Duodenal mucosa (tissue), 2 donors: ENCODE measurements around the gene MDM2.

Experiments used
- H3K27ac ChIP-seq: one replicate; pipeline ENCODE4 v1.7.0; 2013; ENCODE audit warnings: low read depth, low read length
- H3K27me3 ChIP-seq, 2 donors: one replicate each; pipeline ENCODE4 v1.7.0; 2013; ENCODE audit warnings: low read length in 2 of 2, control low read depth in 1 of 2; ENCODE audit not compliant: insufficient read depth in 2 of 2, control insufficient read depth in 1 of 2
- H3K36me3 ChIP-seq, 2 donors: one replicate each; pipeline ENCODE4 v1.7.0; 2013; ENCODE audit warnings: low read length in 2 of 2, control low read depth in 1 of 2; ENCODE audit not compliant: insufficient read depth in 2 of 2, control insufficient read depth in 1 of 2
- H3K4me1 ChIP-seq, 2 donors: one replicate each; pipeline ENCODE4 v1.7.0; 2013; ENCODE audit warnings: low read length in 2 of 2, control low read depth in 1 of 2; ENCODE audit not compliant: insufficient read depth in 2 of 2, control insufficient read depth in 1 of 2
- H3K4me3 ChIP-seq, 2 donors: one replicate each; pipeline ENCODE4 v1.7.0; 2013; ENCODE audit warnings: low read length in 2 of 2, low read depth in 1 of 2
- H3K9ac ChIP-seq, 2 donors: one replicate each; pipeline ENCODE4 v1.7.0; 2013; ENCODE audit warnings: low read length in 2 of 2, low read depth in 1 of 2
- H3K9me3 ChIP-seq, 2 donors: one replicate each; pipeline ENCODE4 v1.7.0; 2013; ENCODE audit warnings: low read length in 2 of 2, control low read depth in 1 of 2; ENCODE audit not compliant: control insufficient read depth in 1 of 2

Gene MDM2

DNA sequence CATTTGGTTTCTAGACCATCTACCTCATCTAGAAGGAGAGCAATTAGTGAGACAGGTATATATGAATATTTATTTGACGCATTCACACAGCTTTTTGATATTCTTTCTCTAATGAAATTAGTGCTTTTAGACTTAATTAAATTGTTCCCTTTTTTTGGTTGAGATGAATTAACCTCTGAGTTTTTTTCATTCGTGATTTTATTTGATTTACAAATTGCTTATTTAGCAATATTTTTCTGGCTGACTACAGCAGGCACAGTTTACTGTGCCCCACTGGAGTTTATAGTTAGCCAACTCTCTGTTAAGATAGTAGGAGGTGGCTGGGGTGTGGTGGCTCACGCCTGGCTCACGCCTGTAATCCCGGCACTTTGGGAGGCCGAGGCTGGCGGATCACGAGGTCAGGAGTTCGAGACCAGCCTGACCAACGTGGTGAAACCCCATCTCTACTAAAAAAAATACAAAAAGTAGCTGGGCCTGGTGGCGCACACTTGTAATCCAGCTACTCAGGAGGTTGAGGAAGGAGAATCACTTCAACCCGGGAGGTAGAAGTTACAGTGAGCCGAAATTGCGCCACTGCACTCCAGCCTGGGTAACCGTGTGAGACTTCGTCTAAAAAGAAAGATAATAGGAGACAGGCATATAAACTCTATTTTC is 16.7 kb downstream of the MDM2 start:
- Histone ChIP-seq H3K36me3 (peaks cover 38 to 70% of the 10 kb centered on the region in 2 donors), H3K4me1 (peaks cover 0 to 5% of the 10 kb centered on the region in 2 donors), H3K9me3 (no peaks in the 10 kb centered on the region), H3K9ac (no peak overlapping the region), H3K4me3 (no peak overlapping the region), H3K27ac (no peak overlapping the region), H3K27me3 (no peaks in the 10 kb centered on the region)

DNA sequence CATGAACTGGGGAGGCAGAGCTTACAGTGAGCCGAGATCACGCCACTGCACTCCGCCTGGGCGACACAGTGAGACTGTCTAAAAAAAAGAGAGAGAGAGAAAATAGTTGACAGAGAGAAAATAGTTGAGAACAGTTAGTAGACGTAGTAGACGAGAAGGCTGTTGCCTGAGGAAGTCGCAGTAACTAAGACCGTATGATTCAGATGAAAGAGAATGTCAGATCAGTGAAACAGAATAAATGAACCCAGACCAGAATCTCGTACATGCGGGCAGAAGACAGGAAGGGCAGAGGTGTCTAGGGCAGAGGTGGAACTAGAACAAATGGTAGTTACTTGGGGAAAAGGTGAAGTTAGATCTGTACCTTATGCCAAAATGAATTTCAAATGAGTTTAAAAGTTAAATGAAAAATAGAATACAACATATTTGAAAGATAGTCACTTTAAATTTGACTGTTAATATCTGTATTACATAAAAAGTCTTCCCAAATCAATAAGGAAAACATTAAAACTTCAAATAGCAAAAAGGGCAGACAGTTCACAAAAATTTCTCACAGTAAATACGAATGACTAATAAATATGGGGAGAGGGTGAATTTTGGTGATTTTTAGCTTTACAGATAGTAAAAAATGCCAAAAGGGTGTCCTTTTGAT is 17.7 kb downstream of the MDM2 start:
- peaks cover 0 to 5% of the 10 kb centered on the region in 2 donors for H3K4me1 ChIP-seq
- H3K4me3 ChIP-seq = no peak overlapping the region
- H3K27ac ChIP-seq = no peak overlapping the region
- no peaks in the 10 kb centered on the region for H3K27me3 ChIP-seq
- H3K9me3 ChIP-seq = no peaks in the 10 kb centered on the region
- peaks cover 30 to 68% of the 10 kb centered on the region in 2 donors for H3K36me3 ChIP-seq
- H3K9ac ChIP-seq = no peak overlapping the region

DNA sequence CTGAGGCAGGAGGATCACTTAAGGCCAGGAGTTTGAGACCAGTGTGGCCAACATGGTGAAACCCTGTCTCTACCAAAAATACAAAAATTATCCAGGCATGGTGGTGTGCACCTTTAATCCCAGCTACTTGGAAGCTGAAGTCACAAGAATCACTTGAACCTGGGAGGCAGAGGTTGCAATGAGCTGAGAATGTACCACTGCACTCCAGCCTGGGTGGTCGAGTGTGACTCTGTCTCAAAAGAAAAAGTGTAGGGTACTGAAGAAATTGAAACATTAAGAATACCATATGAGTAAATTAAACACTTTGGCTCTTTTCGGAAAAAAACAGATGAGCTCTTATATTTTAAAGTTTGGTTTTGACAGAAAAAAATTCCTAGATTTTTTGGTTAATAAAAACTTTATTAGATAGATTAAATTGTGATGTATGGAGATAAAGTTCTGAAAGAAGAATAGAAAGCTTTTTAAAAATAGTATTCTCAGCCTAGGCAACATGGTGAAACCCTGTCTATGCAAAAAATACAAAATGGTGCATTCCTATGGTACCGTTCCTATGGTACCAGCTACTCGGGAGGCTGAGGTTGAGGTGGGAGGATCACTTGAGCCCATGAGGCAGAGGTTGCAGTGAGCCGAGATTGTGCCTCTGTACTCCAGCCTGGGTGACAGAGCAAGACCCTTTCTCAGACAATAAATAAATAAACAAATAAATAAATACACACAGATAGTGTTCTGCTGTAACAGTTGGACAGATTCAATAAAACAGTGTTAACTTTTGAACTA is 20.1 kb downstream of the MDM2 start:
- Histone ChIP-seq H3K36me3 (peaks cover 35 to 73% of the 10 kb centered on the region in 2 donors), H3K27ac (no peak overlapping the region), H3K9me3 (no peaks in the 10 kb centered on the region)

DNA sequence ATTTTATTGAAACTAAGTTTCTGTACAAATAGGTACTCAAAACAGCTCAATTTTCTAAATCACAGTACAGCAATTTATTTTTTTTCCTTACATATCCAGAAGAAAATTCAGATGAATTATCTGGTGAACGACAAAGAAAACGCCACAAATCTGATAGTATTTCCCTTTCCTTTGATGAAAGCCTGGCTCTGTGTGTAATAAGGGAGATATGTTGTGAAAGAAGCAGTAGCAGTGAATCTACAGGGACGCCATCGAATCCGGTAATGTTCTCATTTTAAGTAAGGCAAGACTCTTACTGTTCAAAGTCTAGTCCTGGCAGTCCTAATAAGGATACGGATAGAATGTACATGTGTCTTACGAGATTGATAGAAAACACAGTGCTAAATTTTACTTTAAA is 20.7 kb downstream of the MDM2 start:
- Histone ChIP-seq H3K36me3 (peaks cover 32 to 69% of the 10 kb centered on the region in 2 donors), H3K9ac (no peak overlapping the region)

More for the DNA sequence above, 20.1 kb downstream of the MDM2 start:
- Histone ChIP-seq H3K4me3 (no peak overlapping the region), H3K4me1 (peaks cover 0 to 5% of the 10 kb centered on the region in 2 donors), H3K27me3 (no peaks in the 10 kb centered on the region), H3K9ac (no peak overlapping the region)

DNA sequence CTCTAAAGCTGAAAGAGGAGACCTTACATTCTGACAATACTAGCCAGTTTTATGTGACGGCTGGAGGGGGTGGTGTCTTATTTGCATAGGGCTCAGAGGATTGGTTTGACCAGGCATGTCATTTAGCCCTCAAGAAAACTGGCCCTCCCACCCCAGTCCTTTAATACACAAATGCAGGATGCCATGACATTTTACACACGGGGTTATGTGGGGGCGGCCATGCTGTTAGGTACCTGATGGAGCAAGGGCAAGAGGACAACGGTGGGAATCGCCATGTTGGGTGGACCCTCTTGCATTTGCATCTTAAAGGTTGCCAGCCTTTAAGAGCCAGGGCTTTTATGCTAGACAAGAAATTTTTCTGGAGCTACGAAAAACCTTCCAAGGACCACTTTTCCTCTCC is 23.3 kb downstream of the MDM2 start:
- H3K27ac ChIP-seq = no peak overlapping the region
- no peaks in the 10 kb centered on the region for H3K9me3 ChIP-seq
- no peaks in the 10 kb centered on the region for H3K27me3 ChIP-seq
- peaks cover 24 to 56% of the 10 kb centered on the region in 2 donors for H3K36me3 ChIP-seq
- H3K4me1 ChIP-seq = no peaks in the 10 kb centered on the region
- no peak overlapping the region for H3K9ac ChIP-seq
- H3K4me3 ChIP-seq = no peak overlapping the region

More for the DNA sequence above, 20.7 kb downstream of the MDM2 start:
- Histone ChIP-seq H3K27me3 (no peaks in the 10 kb centered on the region), H3K9me3 (no peaks in the 10 kb centered on the region), H3K4me1 (peaks cover 0 to 3% of the 10 kb centered on the region in 2 donors), H3K4me3 (no peak overlapping the region), H3K27ac (no peak overlapping the region)

DNA sequence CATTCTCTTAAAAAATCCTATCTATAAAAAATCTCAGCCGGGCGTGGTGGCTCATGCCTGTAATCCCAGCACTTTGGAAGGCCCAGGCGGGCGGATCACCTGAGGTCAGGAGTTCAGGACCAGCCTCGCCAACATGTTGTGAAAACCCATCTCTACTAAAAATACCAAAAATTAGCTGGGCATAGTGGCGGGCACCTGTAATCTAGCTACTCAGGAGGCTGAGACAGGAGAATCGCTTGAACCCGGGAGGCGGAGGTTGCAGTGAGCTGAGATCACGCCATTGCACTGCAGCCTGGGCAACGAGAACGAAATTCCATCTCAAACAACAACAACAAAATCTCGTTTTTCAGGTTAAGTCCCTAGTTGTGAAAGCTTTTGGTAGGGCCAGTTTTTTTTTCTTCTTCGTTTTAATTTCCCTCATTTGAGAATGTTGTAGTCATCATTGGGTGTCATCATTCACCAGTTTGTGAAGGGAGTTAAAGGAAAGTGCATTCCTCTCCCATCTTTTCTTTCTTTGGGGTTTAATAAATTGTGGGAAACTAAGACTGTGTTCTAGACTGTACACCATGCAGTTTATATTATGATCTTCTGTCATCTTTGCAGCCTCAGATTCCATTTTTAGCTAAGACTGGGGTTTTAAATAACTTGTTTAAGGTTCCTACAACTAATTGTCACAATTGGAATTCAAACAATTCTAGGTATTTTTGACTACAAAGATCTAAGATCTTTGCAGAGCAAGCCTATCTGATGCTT is 23.9 kb downstream of the MDM2 start:
- Histone ChIP-seq H3K9ac (no peak overlapping the region), H3K27me3 (no peaks in the 10 kb centered on the region), H3K27ac (no peak overlapping the region), H3K4me1 (no peaks in the 10 kb centered on the region), H3K36me3 (peaks cover 28 to 57% of the 10 kb centered on the region in 2 donors), H3K4me3 (no peak overlapping the region), H3K9me3 (no peaks in the 10 kb centered on the region)

DNA sequence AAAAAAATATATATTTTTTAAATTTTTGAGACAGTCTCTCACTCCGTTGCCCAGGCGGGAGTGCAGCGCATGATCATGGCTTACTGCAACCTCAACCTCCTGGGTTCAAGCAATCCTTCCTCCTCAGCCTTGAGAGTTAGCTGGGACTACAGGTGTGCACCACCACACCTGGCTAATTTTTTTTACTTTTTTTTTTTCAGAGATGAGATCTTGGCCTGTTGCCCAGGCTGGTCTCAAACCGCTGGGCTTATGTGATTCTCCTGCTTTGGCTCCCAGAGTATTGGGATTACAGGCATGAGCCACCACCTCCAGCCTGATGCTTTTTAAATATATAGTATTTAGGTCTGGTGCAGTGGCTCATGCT is 24.5 kb downstream of the MDM2 start:
- peaks cover 28 to 60% of the 10 kb centered on the region in 2 donors for H3K36me3 ChIP-seq
- no peaks in the 10 kb centered on the region for H3K4me1 ChIP-seq
- no peak overlapping the region for H3K9ac ChIP-seq
- H3K4me3 ChIP-seq = no peak overlapping the region
- H3K27ac ChIP-seq = no peak overlapping the region
- H3K9me3 ChIP-seq = no peaks in the 10 kb centered on the region
- no peaks in the 10 kb centered on the region for H3K27me3 ChIP-seq

DNA sequence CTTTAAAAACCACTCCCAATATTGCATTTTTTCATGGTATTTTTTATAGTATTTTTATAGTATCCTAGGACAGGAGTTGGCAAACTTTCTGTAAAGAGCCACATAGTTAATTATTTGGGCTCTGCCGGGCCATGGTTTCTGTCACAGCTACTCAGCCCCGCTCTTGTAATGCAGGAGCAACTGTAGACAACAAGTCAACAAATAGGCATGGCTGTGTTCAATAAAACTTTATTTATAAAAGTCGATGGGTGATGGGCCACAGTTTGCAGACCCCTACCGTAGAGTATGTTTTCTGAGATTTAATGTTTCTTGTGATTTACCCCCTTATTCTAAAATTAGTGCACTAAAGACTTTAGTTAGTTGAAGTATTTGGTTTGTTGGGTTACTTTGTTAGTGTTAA is 25.5 kb downstream of the MDM2 start:
- no peak overlapping the region for H3K4me3 ChIP-seq
- no peak overlapping the region for H3K9ac ChIP-seq
- no peak overlapping the region for H3K27ac ChIP-seq
- H3K36me3 ChIP-seq = peaks cover 36 to 65% of the 10 kb centered on the region in 2 donors
- no peaks in the 10 kb centered on the region for H3K4me1 ChIP-seq
- no peaks in the 10 kb centered on the region for H3K27me3 ChIP-seq
- no peaks in the 10 kb centered on the region for H3K9me3 ChIP-seq

DNA sequence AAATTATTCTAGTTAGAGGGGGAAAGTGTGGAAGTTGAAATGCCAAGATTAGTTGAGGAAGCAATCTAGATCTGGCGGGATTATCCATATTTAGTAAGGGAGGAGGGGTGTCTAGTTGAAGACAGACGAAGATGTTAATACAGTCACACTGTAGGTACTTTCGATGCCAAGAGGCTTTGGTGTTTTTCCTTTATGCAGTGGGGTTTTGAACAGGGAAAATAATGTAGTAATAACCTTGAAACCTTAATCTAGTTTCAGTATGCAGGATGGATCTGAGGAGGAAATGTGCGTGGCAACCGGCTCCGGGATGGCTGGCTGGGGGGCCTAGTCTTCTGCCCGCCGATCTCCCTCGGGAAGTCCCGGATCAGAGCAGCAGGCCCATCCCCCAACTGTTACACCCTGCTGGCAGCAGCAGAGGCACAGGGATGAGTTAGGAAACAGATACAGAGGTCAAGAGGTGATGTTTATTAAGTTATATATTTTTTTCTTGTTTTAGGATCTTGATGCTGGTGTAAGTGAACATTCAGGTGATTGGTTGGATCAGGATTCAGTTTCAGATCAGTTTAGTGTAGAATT is 27.4 kb downstream of the MDM2 start:
- H3K9me3 ChIP-seq = no peaks in the 10 kb centered on the region
- H3K36me3 ChIP-seq = peaks cover 48 to 74% of the 10 kb centered on the region in 2 donors
- H3K4me1 ChIP-seq = no peaks in the 10 kb centered on the region
- H3K27me3 ChIP-seq = no peaks in the 10 kb centered on the region
- H3K9ac ChIP-seq = no peak overlapping the region
- H3K4me3 ChIP-seq = no peak overlapping the region
- no peak overlapping the region for H3K27ac ChIP-seq
